ENCODE data around the gene NXF2B.
"Not testable (repeated sequence)": the region's sequence is repeated elsewhere in the genome, so short reads cannot be mapped to it uniquely, and the experiment has no call there.

Gene NXF2B, protein sequence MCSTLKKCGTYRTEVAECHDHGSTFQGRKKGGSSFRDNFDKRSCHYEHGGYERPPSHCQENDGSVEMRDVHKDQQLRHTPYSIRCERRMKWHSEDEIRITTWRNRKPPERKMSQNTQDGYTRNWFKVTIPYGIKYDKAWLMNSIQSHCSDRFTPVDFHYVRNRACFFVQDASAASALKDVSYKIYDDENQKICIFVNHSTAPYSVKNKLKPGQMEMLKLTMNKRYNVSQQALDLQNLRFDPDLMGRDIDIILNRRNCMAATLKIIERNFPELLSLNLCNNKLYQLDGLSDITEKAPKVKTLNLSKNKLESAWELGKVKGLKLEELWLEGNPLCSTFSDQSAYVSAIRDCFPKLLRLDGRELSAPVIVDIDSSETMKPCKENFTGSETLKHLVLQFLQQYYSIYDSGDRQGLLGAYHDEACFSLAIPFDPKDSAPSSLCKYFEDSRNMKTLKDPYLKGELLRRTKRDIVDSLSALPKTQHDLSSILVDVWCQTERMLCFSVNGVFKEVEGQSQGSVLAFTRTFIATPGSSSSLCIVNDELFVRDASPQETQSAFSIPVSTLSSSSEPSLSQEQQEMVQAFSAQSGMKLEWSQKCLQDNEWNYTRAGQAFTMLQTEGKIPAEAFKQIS

DNA sequence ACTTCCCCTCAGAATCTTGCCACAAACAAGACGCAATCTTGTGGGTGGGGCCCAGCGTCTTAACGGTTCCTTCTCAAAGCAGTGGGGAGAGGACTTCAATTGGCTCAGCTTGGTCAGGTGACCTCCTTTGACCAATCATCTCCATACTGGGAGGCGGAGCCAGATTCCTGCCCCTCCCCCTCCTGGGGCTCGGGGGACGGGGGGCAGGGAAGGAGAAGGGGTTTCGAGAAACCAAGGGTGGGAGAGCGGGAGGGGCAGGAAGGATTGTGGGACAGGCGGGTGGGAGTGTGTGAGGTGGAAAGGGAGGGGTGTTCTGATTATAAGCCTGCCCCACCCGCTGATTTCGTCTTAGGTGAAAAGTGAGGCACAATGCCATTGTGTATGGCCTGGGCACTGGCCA is at the start of gene NXF2B:
Gene NXF2B, minus strand, starts transcription at position 101 of the 400 bp plus-strand sequence. CDS start 59,972 bp downstream, outside the sequence.
- DNase-seq (ENCODE audit: low read depth); H3K4me3 ChIP-seq (ENCODE audit: low read depth, low read length): not testable (repeated sequence)

DNA sequence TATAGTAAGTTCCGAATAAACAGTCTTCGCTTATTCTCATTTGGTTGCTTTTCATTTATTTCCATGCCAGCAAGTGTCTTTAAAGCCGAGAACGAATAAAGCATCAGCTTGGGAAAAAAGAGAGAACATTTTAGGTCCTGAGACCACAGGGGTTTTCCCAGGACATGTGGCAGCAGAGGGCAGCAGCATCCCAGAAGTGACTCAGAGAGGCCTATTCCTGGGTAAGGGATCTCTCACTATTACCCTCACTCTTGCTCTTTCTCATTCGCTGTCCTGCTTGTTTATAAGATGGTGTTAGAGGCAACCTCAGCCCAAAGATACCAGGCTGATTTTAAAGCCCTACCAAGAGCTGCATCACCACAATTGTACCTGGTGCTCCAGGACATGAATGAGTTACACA is 39.0 kb upstream of the NXF2B start:
- H3K4me3 ChIP-seq (ENCODE audit: low read depth, low read length); DNase-seq (ENCODE audit: low read depth): not testable (repeated sequence)

DNA sequence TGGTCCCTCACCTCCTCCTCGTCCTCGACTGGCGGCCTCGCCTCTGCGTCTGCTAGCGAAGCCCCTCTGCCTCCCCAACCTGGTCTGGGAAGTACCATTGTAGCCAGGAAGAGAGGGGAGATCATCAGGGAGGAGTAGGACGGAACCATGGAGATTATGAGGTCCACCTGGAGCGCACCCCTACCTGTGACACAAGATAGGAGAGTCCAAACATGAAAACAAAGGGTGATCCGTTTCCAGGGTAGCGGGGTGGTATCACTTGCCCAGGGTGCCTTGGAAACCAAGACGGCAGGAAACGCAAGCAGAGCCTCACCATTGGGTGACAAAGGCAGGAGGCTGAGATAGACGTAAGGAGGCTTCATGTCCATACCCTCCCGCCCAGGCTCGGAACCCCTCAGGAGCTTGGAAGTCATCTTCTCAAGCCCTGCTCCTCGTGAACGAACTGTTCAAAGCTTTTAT is 32.0 kb upstream of the NXF2B start, which contains the start of gene TCP11X2:
Gene TCP11X2, minus strand, starts transcription at position 51 of the 459 bp plus-strand sequence.
- not testable (repeated sequence) for H3K4me3 ChIP-seq (ENCODE audit: low read depth, low read length); DNase-seq (ENCODE audit: low read depth)

DNA sequence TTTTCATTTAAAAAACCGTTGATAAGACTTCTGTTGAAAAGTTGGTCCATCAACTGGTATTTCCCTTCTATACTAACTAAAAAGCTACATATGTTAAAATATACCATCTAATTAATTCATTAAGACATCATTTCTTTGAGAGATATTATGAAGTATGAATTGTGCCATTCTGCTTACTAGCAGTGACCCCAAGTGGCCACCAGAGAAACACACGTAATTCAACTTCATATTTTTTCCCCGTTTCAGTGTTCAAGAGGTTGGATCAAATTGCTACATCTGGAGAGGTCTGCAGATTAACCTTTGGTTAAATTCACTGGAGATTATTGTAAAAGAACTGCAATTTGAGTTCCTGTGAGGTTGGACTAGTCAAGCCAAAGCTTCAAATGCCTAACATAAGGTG is 30.4 kb upstream of the NXF2B start:
- H3K4me3 ChIP-seq (ENCODE audit: low read depth, low read length); DNase-seq (ENCODE audit: low read depth): not testable (repeated sequence)

DNA sequence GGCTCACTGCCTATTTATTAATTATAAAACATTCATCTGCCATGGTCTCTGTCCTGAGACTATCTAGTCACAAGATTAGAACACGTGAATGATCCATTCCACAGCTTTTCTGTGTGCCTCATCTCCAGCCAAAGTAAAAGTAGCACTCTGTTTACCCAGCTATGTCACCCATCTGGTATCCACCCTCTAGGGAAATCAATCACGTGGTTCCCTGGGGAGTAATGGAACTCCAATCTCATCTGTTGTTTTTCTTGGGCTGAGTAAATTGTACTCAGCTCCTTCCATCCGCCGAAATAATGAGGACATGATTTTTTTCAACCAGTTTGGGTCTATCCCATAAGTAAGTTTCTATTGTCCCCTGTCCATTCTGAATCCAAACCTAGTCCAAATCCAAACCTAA is 18.8 kb upstream of the NXF2B start:
- H3K4me3 ChIP-seq (ENCODE audit: low read depth, low read length); DNase-seq (ENCODE audit: low read depth): not testable (repeated sequence)

DNA sequence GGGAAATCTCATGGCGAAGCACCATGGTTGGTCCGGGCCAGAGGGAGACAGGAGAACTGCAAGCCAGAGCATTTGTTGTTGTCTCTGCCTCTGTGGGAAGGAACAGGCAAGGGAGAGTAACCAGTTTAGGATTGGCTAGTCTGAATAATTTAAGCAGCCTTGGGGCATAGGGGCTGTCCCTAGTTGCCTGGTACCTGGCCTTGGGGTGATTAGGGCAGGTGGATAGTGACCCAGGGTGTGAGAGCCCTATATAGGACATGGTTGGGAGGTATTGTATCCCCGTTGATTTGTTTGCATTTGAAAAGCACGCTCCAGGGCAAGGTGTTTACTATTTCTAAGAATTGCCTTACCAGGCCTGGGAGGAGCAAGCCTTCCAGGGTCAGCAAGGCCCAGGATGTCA is 25.3 kb downstream of the NXF2B start:
- DNase-seq (ENCODE audit: low read depth); H3K4me3 ChIP-seq (ENCODE audit: low read depth, low read length): not testable (repeated sequence)

DNA sequence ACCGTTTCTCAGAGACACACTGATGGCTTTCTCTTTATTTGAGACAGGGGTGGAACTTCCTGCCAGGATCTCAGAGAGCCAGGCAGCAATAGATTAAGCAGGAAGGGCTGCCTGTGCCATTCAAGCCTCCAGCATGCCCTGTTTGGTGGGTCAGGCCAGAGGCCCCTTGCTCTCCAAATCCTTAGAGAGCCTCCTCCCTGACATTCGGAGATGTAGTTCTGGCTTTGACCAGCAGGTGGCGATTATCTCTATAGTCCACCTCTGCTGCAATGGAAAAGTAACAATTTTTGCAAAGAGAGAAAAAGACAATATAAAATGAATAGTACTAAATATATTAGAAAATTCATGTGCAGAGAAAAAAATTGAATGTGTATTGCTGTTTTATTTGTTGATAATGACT is 93.9 kb downstream of the NXF2B start:
- H3K4me3 ChIP-seq (ENCODE audit: low read depth, low read length): no peak overlapping the region
- DNase-seq (ENCODE audit: low read depth): peak; percentile 41
- TF ChIP-seq, protein P1, sequence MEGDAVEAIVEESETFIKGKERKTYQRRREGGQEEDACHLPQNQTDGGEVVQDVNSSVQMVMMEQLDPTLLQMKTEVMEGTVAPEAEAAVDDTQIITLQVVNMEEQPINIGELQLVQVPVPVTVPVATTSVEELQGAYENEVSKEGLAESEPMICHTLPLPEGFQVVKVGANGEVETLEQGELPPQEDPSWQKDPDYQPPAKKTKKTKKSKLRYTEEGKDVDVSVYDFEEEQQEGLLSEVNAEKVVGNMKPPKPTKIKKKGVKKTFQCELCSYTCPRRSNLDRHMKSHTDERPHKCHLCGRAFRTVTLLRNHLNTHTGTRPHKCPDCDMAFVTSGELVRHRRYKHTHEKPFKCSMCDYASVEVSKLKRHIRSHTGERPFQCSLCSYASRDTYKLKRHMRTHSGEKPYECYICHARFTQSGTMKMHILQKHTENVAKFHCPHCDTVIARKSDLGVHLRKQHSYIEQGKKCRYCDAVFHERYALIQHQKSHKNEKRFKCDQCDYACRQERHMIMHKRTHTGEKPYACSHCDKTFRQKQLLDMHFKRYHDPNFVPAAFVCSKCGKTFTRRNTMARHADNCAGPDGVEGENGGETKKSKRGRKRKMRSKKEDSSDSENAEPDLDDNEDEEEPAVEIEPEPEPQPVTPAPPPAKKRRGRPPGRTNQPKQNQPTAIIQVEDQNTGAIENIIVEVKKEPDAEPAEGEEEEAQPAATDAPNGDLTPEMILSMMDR (IDR thresholded peaks at IDR 0.05; ENCODE audit: insufficient read depth, low read depth, low read length, missing control alignments): peak; percentile 42

DNA sequence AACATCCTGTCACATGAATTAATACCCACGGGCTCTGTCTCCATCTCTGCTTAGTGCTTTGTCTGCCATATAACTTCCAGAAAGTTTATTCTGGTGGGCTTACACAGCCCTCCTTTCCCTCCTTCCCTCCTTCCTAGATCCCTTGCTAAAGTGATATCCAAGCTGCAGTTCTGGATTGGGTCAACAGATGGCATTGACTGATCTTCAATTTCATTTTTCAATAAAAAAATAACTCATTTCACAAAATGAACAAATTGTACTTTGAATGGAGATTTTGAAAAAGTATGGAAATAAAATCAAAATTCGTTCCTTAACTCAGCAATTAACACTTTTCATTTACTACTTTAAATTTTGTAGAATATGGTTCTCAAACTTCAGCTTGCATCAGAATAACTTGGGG is 97.9 kb downstream of the NXF2B start:
- DNase-seq (ENCODE audit: low read depth): no peak
- no peak overlapping the region for H3K4me3 ChIP-seq (ENCODE audit: low read depth, low read length)
- TF ChIP-seq, protein P1 (IDR thresholded peaks at IDR 0.05; ENCODE audit: insufficient read depth, low read depth, low read length, missing control alignments): no peak

DNA sequence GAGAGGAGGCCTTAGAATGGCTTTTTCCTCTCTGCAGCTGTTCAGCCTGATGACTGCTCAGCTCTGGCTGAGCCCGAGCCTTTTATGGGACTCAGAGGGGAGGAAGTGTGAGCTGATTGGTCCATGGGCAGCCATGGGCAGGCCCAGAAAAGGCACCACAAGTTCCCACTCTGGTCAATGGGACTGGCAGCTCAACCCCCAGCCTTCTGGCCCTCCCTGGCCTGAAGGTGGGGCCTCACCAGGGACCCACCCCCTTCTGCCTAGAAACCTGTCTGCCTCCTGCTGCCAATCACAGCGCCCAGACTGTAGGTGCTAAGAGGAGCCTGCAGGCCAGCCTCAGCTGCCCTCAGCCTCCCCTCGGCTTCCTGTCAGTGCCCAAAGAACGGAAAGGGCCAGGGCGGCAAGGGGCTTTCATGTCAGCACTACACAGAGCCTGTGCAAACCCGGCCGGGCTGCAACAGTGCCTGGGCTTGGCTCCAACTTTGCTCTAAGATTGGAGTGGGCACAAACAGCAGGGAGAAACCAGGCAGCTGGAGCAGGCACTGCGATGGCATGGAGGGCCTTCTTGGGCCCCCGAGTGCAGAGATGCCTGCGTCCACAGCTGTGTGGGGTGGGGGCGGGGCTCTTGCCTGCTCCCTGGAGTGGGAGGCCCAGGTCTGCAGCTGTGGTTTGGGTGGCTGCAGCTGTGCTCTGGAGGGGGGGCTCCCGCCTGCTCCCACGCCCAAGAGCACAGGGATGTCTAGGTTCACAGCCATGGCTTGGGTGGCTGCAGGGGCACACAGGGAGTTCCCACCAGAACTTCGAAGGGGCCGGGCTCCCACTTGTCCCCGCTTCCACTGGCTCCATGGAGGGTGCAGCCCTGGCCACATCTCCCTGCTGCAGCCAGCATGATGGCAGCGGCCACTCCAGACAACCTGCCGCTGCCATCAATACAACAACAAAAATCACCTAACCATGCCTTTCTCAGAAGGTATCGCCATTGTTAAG is 100.2 kb downstream of the NXF2B start:
- peak; percentile 15 for DNase-seq (ENCODE audit: low read depth)
- TF ChIP-seq, protein P1 (IDR thresholded peaks at IDR 0.05; ENCODE audit: insufficient read depth, low read depth, low read length, missing control alignments): no peak
- no peak overlapping the region for H3K4me3 ChIP-seq (ENCODE audit: low read depth, low read length)
